ENCODE measurements around the gene HARS2.
"Not testable (repeated sequence)": the region's sequence is repeated elsewhere in the genome, so short reads cannot be mapped to it uniquely, and the experiment has no call there.

DNA sequence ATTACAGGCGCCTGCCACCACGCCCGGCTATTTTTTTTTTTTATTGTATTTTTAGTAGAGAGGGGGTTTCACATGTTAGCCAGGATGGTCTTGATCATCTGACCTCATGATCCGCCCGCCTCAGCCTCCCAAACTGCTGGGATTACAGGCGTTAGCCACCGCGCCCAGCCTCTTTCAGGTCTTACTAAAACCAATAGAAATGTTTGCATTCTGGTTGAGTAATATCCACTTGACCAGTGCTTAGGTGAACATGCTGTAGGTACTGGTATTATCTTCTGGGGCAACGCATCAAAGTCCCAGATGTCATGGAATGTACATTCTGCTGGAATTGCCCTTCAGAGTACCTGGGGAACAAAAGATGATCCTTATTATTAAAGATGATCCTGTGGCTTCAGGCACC, 17.5 kb downstream of the HARS2 start:
- TF ChIP-seq, protein P1, sequence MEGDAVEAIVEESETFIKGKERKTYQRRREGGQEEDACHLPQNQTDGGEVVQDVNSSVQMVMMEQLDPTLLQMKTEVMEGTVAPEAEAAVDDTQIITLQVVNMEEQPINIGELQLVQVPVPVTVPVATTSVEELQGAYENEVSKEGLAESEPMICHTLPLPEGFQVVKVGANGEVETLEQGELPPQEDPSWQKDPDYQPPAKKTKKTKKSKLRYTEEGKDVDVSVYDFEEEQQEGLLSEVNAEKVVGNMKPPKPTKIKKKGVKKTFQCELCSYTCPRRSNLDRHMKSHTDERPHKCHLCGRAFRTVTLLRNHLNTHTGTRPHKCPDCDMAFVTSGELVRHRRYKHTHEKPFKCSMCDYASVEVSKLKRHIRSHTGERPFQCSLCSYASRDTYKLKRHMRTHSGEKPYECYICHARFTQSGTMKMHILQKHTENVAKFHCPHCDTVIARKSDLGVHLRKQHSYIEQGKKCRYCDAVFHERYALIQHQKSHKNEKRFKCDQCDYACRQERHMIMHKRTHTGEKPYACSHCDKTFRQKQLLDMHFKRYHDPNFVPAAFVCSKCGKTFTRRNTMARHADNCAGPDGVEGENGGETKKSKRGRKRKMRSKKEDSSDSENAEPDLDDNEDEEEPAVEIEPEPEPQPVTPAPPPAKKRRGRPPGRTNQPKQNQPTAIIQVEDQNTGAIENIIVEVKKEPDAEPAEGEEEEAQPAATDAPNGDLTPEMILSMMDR (IDR thresholded peaks at IDR 0.05) = not testable (repeated sequence)
- TF ChIP-seq POLR2A (IDR thresholded peaks at IDR 0.05) = not testable (repeated sequence)
